ENCODE data around the gene TMEM225. TPM values are rescaled to one million over a fixed set of nuclear protein-coding genes. Genes with fewer than 3 reads are reported as not detected.

TMEM225 gene
- total RNA-seq, 1 experiment from 2014 or later: not detected

- intact Hi-C loops (cut with micrococcal nuclease; ENCODE audit: unreplicated experiment): no loop called here
- no peaks in the 10 kb centered on the region for H3K9me3 ChIP-seq (ENCODE audit: low read depth, low read length, poor library complexity, severe bottlenecking)
- no peak overlapping the region for H3K4me3 ChIP-seq (ENCODE audit: low read depth, low read length, poor library complexity, severe bottlenecking)
- no peak overlapping the region for H3K27ac ChIP-seq (ENCODE audit: low read depth, low read length, poor library complexity, severe bottlenecking)
- H3K4me1 ChIP-seq (ENCODE audit: insufficient read depth, low read length, poor library complexity, severe bottlenecking): no peaks in the 10 kb centered on the region
- peaks cover 8% of the 10 kb centered on the region for H3K27me3 ChIP-seq (replicated peaks; ENCODE audit: insufficient read depth, low read depth, low read length, poor library complexity)
- CTCF ChIA-PET: no interaction called here
- DNase-seq (ENCODE audit: low spot score): no peak
- BruUV-seq (replicated peaks): no TSS peak
- POLR2A ChIA-PET (ENCODE audit: low non-redundant PET): no interaction called here
- TF ChIP-seq EZH2 (IDR thresholded peaks at IDR 0.05; ENCODE audit: borderline replicate concordance, low read depth, low read length, poor library complexity, severe bottlenecking) (no peak), CTCF (conservative IDR thresholded peaks at IDR 0.05; ENCODE audit: low read depth, low read length) (no peak)
- H3K36me3 ChIP-seq (ENCODE audit: insufficient read depth, low read length, poor library complexity, severe bottlenecking): no peaks in the 10 kb centered on the region
Measured at GRCh38 chr11:123838659-123839058, 46.8 kb downstream of the TMEM225 start.

DNA sequence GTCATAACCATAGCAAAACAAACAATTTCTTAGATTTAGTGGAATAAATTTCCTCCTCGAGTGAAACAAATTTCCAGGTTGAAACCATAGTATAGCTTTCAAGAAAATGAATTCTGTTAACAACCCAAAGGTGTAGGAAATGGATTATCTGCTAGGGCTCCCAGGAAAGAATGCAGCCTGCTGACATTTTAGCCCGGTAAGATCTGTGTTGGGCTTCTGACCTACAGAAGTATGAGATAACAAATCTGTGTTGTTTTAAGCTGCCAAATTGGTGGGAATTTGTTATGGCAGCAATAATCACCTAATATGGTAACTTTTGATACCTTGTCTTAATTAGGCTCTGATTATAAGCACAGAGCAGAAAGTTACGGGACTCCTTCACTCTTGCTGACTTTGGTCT is 47.3 kb downstream of the TMEM225 start:
- intact Hi-C loops (cut with micrococcal nuclease; ENCODE audit: unreplicated experiment): no loop called here
- TF ChIP-seq EZH2 (IDR thresholded peaks at IDR 0.05; ENCODE audit: borderline replicate concordance, low read depth, low read length, poor library complexity, severe bottlenecking) (no peak), CTCF (conservative IDR thresholded peaks at IDR 0.05; ENCODE audit: low read depth, low read length) (no peak)
- Histone ChIP-seq H3K27me3 (replicated peaks; ENCODE audit: insufficient read depth, low read depth, low read length, poor library complexity) (peaks cover 6% of the 10 kb centered on the region), H3K4me1 (ENCODE audit: insufficient read depth, low read length, poor library complexity, severe bottlenecking) (no peaks in the 10 kb centered on the region), H3K4me3 (ENCODE audit: low read depth, low read length, poor library complexity, severe bottlenecking) (no peak overlapping the region), H3K27ac (ENCODE audit: low read depth, low read length, poor library complexity, severe bottlenecking) (no peak overlapping the region), H3K9me3 (ENCODE audit: low read depth, low read length, poor library complexity, severe bottlenecking) (no peaks in the 10 kb centered on the region), H3K36me3 (ENCODE audit: insufficient read depth, low read length, poor library complexity, severe bottlenecking) (no peaks in the 10 kb centered on the region)
- CTCF ChIA-PET: no interaction called here
- DNase-seq (ENCODE audit: low spot score): no peak
- POLR2A ChIA-PET (ENCODE audit: low non-redundant PET): no interaction called here
- no TSS peak for BruUV-seq (replicated peaks)

DNA sequence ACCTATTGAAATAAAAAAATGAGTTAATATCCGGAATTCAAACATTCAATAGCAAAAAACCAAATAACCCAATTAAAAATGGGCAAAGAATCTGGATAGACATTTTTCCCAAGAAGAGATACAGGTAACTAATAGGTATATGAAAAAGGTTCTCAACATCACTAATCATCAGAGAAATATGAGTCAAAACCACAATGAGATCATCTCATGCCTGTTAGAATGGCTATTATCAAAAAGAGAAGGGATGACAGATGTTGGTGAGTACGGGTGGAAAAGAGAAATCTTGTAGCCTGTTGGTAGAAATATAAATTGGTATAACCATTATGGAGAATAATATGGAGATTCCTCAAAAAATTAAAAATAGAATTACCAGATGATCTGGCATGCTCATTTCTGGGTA is 52.4 kb downstream of the TMEM225 start:
- Histone ChIP-seq H3K27me3 (replicated peaks; ENCODE audit: insufficient read depth, low read depth, low read length, poor library complexity) (peaks cover 9% of the 10 kb centered on the region), H3K4me3 (ENCODE audit: low read depth, low read length, poor library complexity, severe bottlenecking) (no peak overlapping the region), H3K4me1 (ENCODE audit: insufficient read depth, low read length, poor library complexity, severe bottlenecking) (no peaks in the 10 kb centered on the region), H3K27ac (ENCODE audit: low read depth, low read length, poor library complexity, severe bottlenecking) (no peak overlapping the region), H3K36me3 (ENCODE audit: insufficient read depth, low read length, poor library complexity, severe bottlenecking) (no peaks in the 10 kb centered on the region), H3K9me3 (ENCODE audit: low read depth, low read length, poor library complexity, severe bottlenecking) (no peaks in the 10 kb centered on the region)
- ChIA-PET CTCF (no interaction called here), POLR2A (ENCODE audit: low non-redundant PET) (no interaction called here)
- intact Hi-C loops (cut with micrococcal nuclease; ENCODE audit: unreplicated experiment): no loop called here
- TF ChIP-seq EZH2 (IDR thresholded peaks at IDR 0.05; ENCODE audit: borderline replicate concordance, low read depth, low read length, poor library complexity, severe bottlenecking) (no peak), CTCF (conservative IDR thresholded peaks at IDR 0.05; ENCODE audit: low read depth, low read length) (no peak)
- DNase-seq (ENCODE audit: low spot score): no peak
- no TSS peak for BruUV-seq (replicated peaks)

Other genes with a start within 250 kb of the TMEM225 start
- gene SCN3B, start 231.0 kb downstream of the TMEM225 start, total RNA-seq (2021): 0.13 and 0.31 TPM in 2 replicates
- gene ZNF202, start 144.0 kb downstream of the TMEM225 start, total RNA-seq (2021): 28.5 and 31.0 TPM in 2 replicates
- not detected in 2 replicates for gene OR6X1, start 131.2 kb downstream of the TMEM225 start, total RNA-seq (2021)
- not detected in 2 replicates for gene OR6M1, start 79.3 kb downstream of the TMEM225 start, total RNA-seq (2021)
- gene OR8D4, start 16.5 kb upstream of the TMEM225 start, total RNA-seq (2021): not detected in 2 replicates
- gene OR4D5, start 53.9 kb upstream of the TMEM225 start, total RNA-seq (2021): not detected in 2 replicates
- not detected in 2 replicates for gene OR6T1, start 58.2 kb upstream of the TMEM225 start, total RNA-seq (2021)
- gene OR10S1, start 92.1 kb upstream of the TMEM225 start, total RNA-seq (2021): not detected in 2 replicates
- gene OR10G6, start 109.5 kb upstream of the TMEM225 start, total RNA-seq (2021): not detected in 2 replicates
- not detected in 2 replicates for gene OR10G4, start 127.3 kb upstream of the TMEM225 start, total RNA-seq (2021)
- gene OR10G9, start 137.3 kb upstream of the TMEM225 start, total RNA-seq (2021): not detected in 2 replicates
- not detected in 2 replicates for gene OR10G8, start 141.1 kb upstream of the TMEM225 start, total RNA-seq (2021)
- not detected in 2 replicates for gene OR10G7, start 155.7 kb upstream of the TMEM225 start, total RNA-seq (2021)
- 11.2 and 12.8 TPM in 2 replicates for gene VWA5A, start 229.8 kb upstream of the TMEM225 start, total RNA-seq (2021)